Neural cell (in vitro differentiated cells): Measurements from ENCODE around the gene RNF213.

Experiments
- MXI1 ChIP-seq: fragments of 450-650 bp; conservative IDR thresholded peaks from 2 replicates; pipeline ENCODE4 v1.6.1; 2014; ENCODE audit warnings: antibody characterized with exemption, mild to moderate bottlenecking; ENCODE audit not compliant: poor library complexity, severe bottlenecking
- SMC3 ChIP-seq: fragments of 450-650 bp; conservative IDR thresholded peaks from 2 replicates; pipeline ENCODE4 v1.6.1; 2014; ENCODE audit warnings: antibody characterized with exemption, mild to moderate bottlenecking, moderate library complexity; ENCODE audit not compliant: poor library complexity
- TAF1 ChIP-seq: IDR thresholded peaks from 2 replicates; pipeline ENCODE4 v1.6.1; 2012; ENCODE audit warnings: low read depth
- TF ChIP-seq, protein P1 (sequence below): fragments of 450-650 bp; IDR thresholded peaks from 2 replicates; pipeline ENCODE4 v1.5.1; 2014; ENCODE audit warnings: antibody characterized with exemption, mild to moderate bottlenecking, moderate library complexity; ENCODE audit not compliant: poor library complexity, severe bottlenecking

DNA sequence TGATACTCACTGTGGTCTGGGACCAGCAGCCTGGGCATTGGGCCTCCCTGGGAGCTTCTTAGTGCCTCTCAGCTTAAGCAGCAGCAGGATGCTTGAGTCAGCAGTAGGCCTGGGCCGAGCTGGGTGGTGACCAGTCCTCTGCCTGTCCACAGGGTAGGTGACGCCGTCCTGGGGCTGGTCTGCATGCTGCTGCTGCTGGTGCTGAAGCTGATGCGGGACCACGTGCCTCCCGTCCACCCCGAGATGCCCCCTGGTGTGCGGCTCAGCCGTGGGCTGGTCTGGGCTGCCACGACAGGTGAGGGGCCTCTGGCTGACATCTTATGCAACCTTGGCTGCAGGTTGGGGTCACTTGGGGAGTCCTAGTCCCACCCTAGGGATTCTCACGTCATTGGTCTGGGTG is 33.0 kb upstream of the RNF213 start:
- TF ChIP-seq, protein P1, sequence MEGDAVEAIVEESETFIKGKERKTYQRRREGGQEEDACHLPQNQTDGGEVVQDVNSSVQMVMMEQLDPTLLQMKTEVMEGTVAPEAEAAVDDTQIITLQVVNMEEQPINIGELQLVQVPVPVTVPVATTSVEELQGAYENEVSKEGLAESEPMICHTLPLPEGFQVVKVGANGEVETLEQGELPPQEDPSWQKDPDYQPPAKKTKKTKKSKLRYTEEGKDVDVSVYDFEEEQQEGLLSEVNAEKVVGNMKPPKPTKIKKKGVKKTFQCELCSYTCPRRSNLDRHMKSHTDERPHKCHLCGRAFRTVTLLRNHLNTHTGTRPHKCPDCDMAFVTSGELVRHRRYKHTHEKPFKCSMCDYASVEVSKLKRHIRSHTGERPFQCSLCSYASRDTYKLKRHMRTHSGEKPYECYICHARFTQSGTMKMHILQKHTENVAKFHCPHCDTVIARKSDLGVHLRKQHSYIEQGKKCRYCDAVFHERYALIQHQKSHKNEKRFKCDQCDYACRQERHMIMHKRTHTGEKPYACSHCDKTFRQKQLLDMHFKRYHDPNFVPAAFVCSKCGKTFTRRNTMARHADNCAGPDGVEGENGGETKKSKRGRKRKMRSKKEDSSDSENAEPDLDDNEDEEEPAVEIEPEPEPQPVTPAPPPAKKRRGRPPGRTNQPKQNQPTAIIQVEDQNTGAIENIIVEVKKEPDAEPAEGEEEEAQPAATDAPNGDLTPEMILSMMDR = no peak
- TF ChIP-seq TAF1 (no peak), MXI1 (no peak), SMC3 (no peak)
